Right lobe of liver (tissue), 4 donors: ENCODE measurements around the gene DAPK1.

Experiments
- POLR2A ChIP-seq: fragments of 450-650 bp; IDR thresholded peaks from one replicate; pipeline ENCODE4 v1.6.1; 2017; ENCODE audit warnings: antibody characterized with exemption, mild to moderate bottlenecking
- TF ChIP-seq, protein P1 (sequence below), 4 donors: fragments of 200-600 bp in 3 of 4; fragments of 450-650 bp in 1 of 4; IDR thresholded peaks; one replicate each; pipeline versions ENCODE4 v1.5.1 to v1.8.0; 2016 to 2022; ENCODE audit warnings: antibody characterized with exemption in 4 of 4, mild to moderate bottlenecking in 2 of 4
- donor health status: DM: no; HTN: no; CAD: no.
- donor health status: DM: no; HTN: no; CAD: no.
- donor health status: DM: no; HTN: yes; CAD: no.

DNA sequence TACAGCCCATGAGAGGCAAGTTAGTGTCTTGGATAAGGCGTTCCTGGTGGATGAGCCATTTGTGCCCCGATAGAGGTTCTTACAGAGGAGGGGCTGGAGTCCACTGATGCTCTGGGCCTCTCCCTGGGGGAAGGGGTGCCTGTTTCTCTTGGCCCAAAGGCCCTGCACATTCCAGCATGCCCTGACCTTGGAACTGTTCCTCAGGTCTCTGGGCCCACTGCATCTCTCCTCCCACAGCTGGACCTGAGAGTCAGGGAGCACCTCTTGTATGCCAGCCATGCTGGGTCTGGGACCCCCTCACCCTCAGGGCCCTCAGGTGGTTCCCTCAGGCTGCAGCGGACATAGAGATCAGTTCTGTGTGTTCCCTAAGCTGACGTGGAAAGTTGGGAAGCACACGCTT is 26.4 kb downstream of the DAPK1 start:
- TF ChIP-seq, protein P1, sequence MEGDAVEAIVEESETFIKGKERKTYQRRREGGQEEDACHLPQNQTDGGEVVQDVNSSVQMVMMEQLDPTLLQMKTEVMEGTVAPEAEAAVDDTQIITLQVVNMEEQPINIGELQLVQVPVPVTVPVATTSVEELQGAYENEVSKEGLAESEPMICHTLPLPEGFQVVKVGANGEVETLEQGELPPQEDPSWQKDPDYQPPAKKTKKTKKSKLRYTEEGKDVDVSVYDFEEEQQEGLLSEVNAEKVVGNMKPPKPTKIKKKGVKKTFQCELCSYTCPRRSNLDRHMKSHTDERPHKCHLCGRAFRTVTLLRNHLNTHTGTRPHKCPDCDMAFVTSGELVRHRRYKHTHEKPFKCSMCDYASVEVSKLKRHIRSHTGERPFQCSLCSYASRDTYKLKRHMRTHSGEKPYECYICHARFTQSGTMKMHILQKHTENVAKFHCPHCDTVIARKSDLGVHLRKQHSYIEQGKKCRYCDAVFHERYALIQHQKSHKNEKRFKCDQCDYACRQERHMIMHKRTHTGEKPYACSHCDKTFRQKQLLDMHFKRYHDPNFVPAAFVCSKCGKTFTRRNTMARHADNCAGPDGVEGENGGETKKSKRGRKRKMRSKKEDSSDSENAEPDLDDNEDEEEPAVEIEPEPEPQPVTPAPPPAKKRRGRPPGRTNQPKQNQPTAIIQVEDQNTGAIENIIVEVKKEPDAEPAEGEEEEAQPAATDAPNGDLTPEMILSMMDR (IDR thresholded peaks at IDR 0.05), result no peak
- no peak for TF ChIP-seq POLR2A
